GM23338 (cell line): Measurements from ENCODE around the gene RGP1. TPM values are rescaled to one million over a fixed set of nuclear protein-coding genes. Genes with fewer than 3 reads are reported as not detected.

Source experiments
- ATAC-seq: fragments of 200-7000 bp; cut with Tn5 transposase; 3 replicates; pipeline ENCODE4 v1.9.1; 2020
- DNase-seq: peaks from one replicate; pipeline ENCODE4 v3.0.0-alpha.2; 2015; ENCODE audit warnings: low spot score
- H2AFZ ChIP-seq: fragments of 200-600 bp; sonication (generic); 2 replicates; pipeline ENCODE4 v1.8.0; 2016; ENCODE audit warnings: antibody characterized with exemption, mild to moderate bottlenecking, moderate library complexity
- H3F3A ChIP-seq: fragments of 200-600 bp; sonication (generic); replicated peaks from 2 replicates; pipeline ENCODE4 v1.8.0; 2017; ENCODE audit warnings: antibody characterized with exemption, mixed run types, low read depth
- H3K27ac ChIP-seq: fragments of 200-600 bp; sonication (generic); 2 replicates; pipeline ENCODE4 v1.6.1; 2016; ENCODE audit warnings: low read depth
- H3K27me3 ChIP-seq: fragments of 200-600 bp; sonication (generic); 2 replicates; pipeline ENCODE4 v1.8.0; 2016; ENCODE audit warnings: mild to moderate bottlenecking, mixed run types, moderate library complexity; ENCODE audit not compliant: insufficient read depth
- H3K36me3 ChIP-seq: fragments of 200-600 bp; sonication (generic); 2 replicates; pipeline ENCODE4 v1.8.0; 2016; ENCODE audit warnings: mild to moderate bottlenecking; ENCODE audit not compliant: insufficient read depth
- H3K4me1 ChIP-seq: fragments of 200-600 bp; sonication (generic); 2 replicates; pipeline ENCODE4 v1.8.0; 2016; ENCODE audit warnings: mild to moderate bottlenecking, moderate library complexity; ENCODE audit not compliant: insufficient read depth
- H3K4me2 ChIP-seq: fragments of 200-600 bp; sonication (generic); 2 replicates; pipeline ENCODE4 v1.7.1; 2017; ENCODE audit warnings: mixed run types
- H3K4me3 ChIP-seq: fragments of 200-600 bp; sonication (generic); 2 replicates; pipeline ENCODE4 v1.6.1; 2016; ENCODE audit warnings: mixed run types
- H3K79me2 ChIP-seq: fragments of 200-600 bp; sonication (generic); replicated peaks from 2 replicates; pipeline ENCODE4 v1.8.0; 2017; ENCODE audit warnings: mild to moderate bottlenecking; ENCODE audit not compliant: insufficient read depth
- H3K9me2 ChIP-seq: fragments of 200-600 bp; sonication (generic); 2 replicates; pipeline ENCODE4 v1.8.0; 2017; ENCODE audit not compliant: insufficient read depth
- H4K20me1 ChIP-seq: fragments of 200-600 bp; sonication (generic); replicated peaks from 2 replicates; pipeline ENCODE4 v1.8.0; 2017; ENCODE audit warnings: mild to moderate bottlenecking; ENCODE audit not compliant: insufficient read depth
- H3K27ac Mint-ChIP-seq: 2 replicates; pipeline ENCODE4 v1.8.0; 2020; ENCODE audit warnings: inconsistent platforms, mild to moderate bottlenecking, moderate library complexity, mixed read lengths
- H3K27me3 Mint-ChIP-seq: 3 replicates; pipeline ENCODE4 v1.8.0; 2022; ENCODE audit warnings: low read depth, mild to moderate bottlenecking, moderate library complexity, mixed read lengths, inconsistent platforms; ENCODE audit not compliant: insufficient read depth, poor library complexity
- H3K36me3 Mint-ChIP-seq: 3 replicates; pipeline ENCODE4 v1.8.0; 2021; ENCODE audit warnings: low read depth, mild to moderate bottlenecking, inconsistent platforms, moderate library complexity, mixed read lengths
- H3K4me1 Mint-ChIP-seq: 3 replicates; pipeline ENCODE4 v1.8.0; 2020; ENCODE audit warnings: mild to moderate bottlenecking, inconsistent platforms, mixed read lengths
- H3K4me3 Mint-ChIP-seq: 3 replicates; pipeline ENCODE4 v1.8.0; 2021; ENCODE audit warnings: moderate library complexity, mild to moderate bottlenecking, inconsistent platforms, mixed read lengths
- H3K9me3 Mint-ChIP-seq: 3 replicates; pipeline ENCODE4 v1.8.0; 2020; ENCODE audit warnings: moderate library complexity, mild to moderate bottlenecking, inconsistent platforms, mixed read lengths
- EZH2 ChIP-seq: fragments of 200-600 bp; sonication (generic); IDR thresholded peaks from one replicate; pipeline ENCODE4 v1.8.0; 2017; ENCODE audit warnings: antibody characterized with exemption, mild to moderate bottlenecking, low read depth; ENCODE audit not compliant: unreplicated experiment
- EZH2phosphoT487 ChIP-seq: fragments of 200-600 bp; sonication (generic); IDR thresholded peaks from one replicate; pipeline ENCODE4 v1.8.1; 2018; ENCODE audit warnings: antibody characterized with exemption; ENCODE audit not compliant: unreplicated experiment
- JUNB ChIP-seq: IDR thresholded peaks from one replicate; pipeline ENCODE4 v1.6.1; 2016; ENCODE audit warnings: antibody characterized with exemption; ENCODE audit not compliant: unreplicated experiment
- NANOG ChIP-seq: IDR thresholded peaks from 2 replicates; pipeline ENCODE4 v1.6.1; 2016; ENCODE audit warnings: antibody characterized with exemption, borderline replicate concordance
- POLR2AphosphoS5 ChIP-seq: IDR thresholded peaks from 2 replicates; pipeline ENCODE4 v1.6.1; 2016; ENCODE audit warnings: antibody characterized with exemption, low read depth
- STAT1 ChIP-seq: IDR thresholded peaks from one replicate; pipeline ENCODE4 v1.6.1; 2016; ENCODE audit warnings: antibody characterized with exemption; ENCODE audit not compliant: unreplicated experiment
- ZNF114 ChIP-seq: fragments of 250-450 bp; sonication (Bioruptor Pico); IDR thresholded peaks from 2 replicates; pipeline ENCODE4 v1.5.0; 2020; ENCODE audit warnings: mild to moderate bottlenecking, moderate library complexity
- ZNF331 ChIP-seq: fragments of 250-450 bp; sonication (Bioruptor Pico); IDR thresholded peaks from 2 replicates; pipeline ENCODE4 v1.5.0; 2020; ENCODE audit warnings: low read depth, mild to moderate bottlenecking, moderate library complexity
- polyA plus RNA-seq: library from polyadenylated mRNA; unstranded; fragments of >200 nt; fragmentation: Nextera tagmentation; extraction: Ambion mirVana; gene quantifications from 2 replicates; pipeline ENCODE4 v1.2.1, GENCODE V29; 2016
- total RNA-seq: library from RNA; depleted of rRNA; stranded (reverse); fragments of >200 nt; shearing (Covaris generic); gene quantifications from 2 replicates; pipeline ENCODE4 v1.2.3, GENCODE V29; 2014
- TF ChIP-seq, protein P1 (sequence below): fragments of 250-450 bp; sonication (Bioruptor Pico); IDR thresholded peaks from 2 replicates; pipeline ENCODE4 v1.5.0; 2020; ENCODE audit warnings: mild to moderate bottlenecking, moderate library complexity
- TF ChIP-seq, protein P2 (sequence below): IDR thresholded peaks from 2 replicates; pipeline ENCODE4 v1.6.1; 2016; ENCODE audit warnings: antibody characterized with exemption

RGP1 gene
- total and polyA plus RNA-seq, 2 experiments from 2014 or later = 2.8 to 16.0 TPM

DNA sequence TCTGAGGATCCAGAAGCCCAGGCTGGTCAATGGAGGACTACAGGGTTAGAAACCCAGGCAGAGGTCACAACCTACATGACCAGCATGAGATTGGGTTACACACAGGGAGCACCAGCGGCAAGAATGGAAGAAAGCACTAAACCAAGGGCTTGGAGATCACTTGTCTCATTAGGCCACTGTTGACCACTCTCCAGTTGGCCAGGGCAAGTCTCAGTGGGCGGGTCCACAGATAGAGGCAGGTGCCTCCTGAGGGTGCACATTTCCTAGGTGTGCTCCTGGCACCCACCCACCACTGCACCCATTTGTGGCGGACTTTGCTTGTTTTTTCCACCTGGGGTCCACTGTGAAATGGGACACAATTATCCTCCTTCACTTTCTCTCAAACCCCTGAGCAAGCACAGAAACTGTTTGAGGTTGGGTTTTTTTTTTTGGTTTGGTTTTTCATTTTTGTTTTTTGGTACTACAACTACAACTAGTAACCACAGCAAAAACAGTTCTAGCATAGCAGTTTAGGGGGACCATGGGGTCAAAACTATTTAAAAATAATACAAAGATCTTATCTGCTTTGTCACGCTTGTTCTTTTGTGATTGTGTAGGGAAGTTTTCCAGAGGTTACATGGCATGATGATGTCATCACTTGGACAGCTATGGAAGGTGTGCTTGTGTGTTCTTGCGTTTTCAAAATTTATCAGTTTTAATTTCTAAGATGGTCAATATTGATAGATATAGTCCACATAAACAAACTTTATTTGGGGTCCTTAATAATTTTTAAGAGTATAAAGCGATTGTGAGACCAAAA is 48.4 kb downstream of the RGP1 start (continued):
- TF ChIP-seq, protein P1, sequence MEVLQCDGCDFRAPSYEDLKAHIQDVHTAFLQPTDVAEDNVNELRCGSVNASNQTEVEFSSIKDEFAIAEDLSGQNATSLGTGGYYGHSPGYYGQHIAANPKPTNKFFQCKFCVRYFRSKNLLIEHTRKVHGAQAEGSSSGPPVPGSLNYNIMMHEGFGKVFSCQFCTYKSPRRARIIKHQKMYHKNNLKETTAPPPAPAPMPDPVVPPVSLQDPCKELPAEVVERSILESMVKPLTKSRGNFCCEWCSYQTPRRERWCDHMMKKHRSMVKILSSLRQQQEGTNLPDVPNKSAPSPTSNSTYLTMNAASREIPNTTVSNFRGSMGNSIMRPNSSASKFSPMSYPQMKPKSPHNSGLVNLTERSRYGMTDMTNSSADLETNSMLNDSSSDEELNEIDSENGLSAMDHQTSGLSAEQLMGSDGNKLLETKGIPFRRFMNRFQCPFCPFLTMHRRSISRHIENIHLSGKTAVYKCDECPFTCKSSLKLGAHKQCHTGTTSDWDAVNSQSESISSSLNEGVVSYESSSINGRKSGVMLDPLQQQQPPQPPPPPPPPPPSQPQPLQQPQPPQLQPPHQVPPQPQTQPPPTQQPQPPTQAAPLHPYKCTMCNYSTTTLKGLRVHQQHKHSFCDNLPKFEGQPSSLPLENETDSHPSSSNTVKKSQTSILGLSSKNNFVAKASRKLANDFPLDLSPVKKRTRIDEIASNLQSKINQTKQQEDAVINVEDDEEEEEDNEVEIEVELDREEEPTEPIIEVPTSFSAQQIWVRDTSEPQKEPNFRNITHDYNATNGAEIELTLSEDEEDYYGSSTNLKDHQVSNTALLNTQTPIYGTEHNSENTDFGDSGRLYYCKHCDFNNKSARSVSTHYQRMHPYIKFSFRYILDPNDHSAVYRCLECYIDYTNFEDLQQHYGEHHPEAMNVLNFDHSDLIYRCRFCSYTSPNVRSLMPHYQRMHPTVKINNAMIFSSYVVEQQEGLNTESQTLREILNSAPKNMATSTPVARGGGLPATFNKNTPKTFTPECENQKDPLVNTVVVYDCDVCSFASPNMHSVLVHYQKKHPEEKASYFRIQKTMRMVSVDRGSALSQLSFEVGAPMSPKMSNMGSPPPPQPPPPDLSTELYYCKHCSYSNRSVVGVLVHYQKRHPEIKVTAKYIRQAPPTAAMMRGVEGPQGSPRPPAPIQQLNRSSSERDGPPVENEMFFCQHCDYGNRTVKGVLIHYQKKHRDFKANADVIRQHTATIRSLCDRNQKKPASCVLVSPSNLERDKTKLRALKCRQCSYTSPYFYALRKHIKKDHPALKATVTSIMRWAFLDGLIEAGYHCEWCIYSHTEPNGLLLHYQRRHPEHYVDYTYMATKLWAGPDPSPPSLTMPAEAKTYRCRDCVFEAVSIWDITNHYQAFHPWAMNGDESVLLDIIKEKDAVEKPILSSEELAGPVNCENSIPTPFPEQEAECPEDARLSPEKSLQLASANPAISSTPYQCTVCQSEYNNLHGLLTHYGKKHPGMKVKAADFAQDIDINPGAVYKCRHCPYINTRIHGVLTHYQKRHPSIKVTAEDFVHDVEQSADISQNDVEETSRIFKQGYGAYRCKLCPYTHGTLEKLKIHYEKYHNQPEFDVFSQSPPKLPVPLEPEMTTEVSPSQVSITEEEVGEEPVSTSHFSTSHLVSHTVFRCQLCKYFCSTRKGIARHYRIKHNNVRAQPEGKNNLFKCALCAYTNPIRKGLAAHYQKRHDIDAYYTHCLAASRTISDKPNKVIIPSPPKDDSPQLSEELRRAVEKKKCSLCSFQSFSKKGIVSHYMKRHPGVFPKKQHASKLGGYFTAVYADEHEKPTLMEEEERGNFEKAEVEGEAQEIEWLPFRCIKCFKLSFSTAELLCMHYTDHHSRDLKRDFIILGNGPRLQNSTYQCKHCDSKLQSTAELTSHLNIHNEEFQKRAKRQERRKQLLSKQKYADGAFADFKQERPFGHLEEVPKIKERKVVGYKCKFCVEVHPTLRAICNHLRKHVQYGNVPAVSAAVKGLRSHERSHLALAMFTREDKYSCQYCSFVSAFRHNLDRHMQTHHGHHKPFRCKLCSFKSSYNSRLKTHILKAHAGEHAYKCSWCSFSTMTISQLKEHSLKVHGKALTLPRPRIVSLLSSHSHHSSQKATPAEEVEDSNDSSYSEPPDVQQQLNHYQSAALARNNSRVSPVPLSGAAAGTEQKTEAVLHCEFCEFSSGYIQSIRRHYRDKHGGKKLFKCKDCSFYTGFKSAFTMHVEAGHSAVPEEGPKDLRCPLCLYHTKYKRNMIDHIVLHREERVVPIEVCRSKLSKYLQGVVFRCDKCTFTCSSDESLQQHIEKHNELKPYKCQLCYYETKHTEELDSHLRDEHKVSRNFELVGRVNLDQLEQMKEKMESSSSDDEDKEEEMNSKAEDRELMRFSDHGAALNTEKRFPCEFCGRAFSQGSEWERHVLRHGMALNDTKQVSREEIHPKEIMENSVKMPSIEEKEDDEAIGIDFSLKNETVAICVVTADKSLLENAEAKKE (CRISPR knock-in tag) = no peak
- TF ChIP-seq POLR2AphosphoS5 (no peak), ZNF331 (CRISPR knock-in tag) (no peak), STAT1 (no peak)

DNA sequence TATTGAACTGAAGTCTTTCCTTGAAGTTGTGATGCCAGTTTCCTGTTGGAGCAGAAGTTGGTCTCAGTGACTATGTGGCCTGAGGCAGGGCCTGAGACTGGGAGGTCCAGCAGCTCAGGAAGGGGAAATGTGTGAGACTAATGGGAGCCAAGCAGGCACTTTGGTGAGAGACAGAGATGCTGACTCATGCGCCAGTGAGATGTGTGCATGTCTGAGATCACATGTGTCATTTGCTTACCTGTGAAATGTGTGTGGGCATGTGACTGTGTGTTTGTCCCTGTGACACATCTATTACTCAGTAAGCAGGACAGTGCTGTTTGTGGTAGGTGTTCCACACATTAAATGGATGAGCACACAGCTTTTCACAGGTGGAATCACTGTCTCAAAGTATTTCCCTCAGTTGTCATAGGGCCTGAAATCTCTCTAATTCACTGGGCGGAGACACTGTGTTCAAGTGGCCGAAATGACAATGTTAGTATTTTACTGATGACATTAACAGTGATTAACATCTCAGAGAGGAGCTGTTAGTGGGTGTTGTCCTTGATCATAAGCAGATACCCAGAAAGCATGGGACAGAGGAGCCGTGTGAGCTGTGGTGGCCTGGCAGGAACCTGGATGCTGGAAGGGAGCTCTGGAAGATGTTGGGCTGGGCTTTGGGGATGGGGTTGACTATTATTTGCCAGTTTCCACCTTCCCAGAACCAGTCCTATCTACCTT is 49.7 kb downstream of the RGP1 start:
- ATAC-seq (no peak), DNase-seq (no peak)
- peaks cover 6% of the 10 kb centered on the region; the same call in 2 of the 3 replicates for H3K4me1 Mint-ChIP-seq
- H2AFZ ChIP-seq = no peak overlapping the region
- no peak overlapping the region for H3K4me2 ChIP-seq
- no peaks in the 10 kb centered on the region for H3K27me3 ChIP-seq
- peaks cover 4% of the 10 kb centered on the region for H3K27me3 Mint-ChIP-seq
- H3K27ac ChIP-seq = no peak overlapping the region
- H3K9me3 Mint-ChIP-seq = no peaks in the 10 kb centered on the region; the same call in 2 of the 3 replicates
- no peaks in the 10 kb centered on the region; the same call in 1 of the 2 replicates for H4K20me1 ChIP-seq
- H3K79me2 ChIP-seq = no peaks in the 10 kb centered on the region
- no peak overlapping the region for H3K4me3 ChIP-seq
- 0 out of 2 replicates have a peak, but pooled peaks cover 5% of the 10 kb centered on the region for H3K36me3 ChIP-seq
- 0 out of 2 replicates have a peak, but pooled peaks cover 3% of the 10 kb centered on the region for H3F3A ChIP-seq
- no peaks in the 10 kb centered on the region for H3K9me2 ChIP-seq
- no peak overlapping the region for H3K4me3 Mint-ChIP-seq
- H3K36me3 Mint-ChIP-seq = no peaks in the 10 kb centered on the region; the same call in 2 of the 3 replicates
- peak overlapping the region; percentile 51; the same call in 1 of the 2 replicates for H3K27ac Mint-ChIP-seq
- peaks cover 6% of the 10 kb centered on the region; the same call in 1 of the 2 replicates for H3K4me1 ChIP-seq
- no peak for TF ChIP-seq NANOG
- no peak for TF ChIP-seq EZH2
- TF ChIP-seq ZNF114 (CRISPR knock-in tag) = no peak
- TF ChIP-seq STAT1 = no peak
- no peak for TF ChIP-seq POLR2AphosphoS5
- TF ChIP-seq EZH2phosphoT487 = no peak
- TF ChIP-seq JUNB = no peak
- TF ChIP-seq, protein P2, sequence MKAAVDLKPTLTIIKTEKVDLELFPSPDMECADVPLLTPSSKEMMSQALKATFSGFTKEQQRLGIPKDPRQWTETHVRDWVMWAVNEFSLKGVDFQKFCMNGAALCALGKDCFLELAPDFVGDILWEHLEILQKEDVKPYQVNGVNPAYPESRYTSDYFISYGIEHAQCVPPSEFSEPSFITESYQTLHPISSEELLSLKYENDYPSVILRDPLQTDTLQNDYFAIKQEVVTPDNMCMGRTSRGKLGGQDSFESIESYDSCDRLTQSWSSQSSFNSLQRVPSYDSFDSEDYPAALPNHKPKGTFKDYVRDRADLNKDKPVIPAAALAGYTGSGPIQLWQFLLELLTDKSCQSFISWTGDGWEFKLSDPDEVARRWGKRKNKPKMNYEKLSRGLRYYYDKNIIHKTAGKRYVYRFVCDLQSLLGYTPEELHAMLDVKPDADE = no peak
